Endothelial cell (in vitro differentiated cells): ENCODE results near the gene HIVEP3. TPM values are rescaled to one million over a fixed set of nuclear protein-coding genes. Genes with fewer than 3 reads are reported as not detected.

ENCODE experiments used
- DNase-seq: peaks from one replicate; pipeline ENCODE4 v3.0.0; 2021; ENCODE audit warnings: low spot score
- H3K27ac Mint-ChIP-seq: one replicate; pipeline ENCODE4 v1.8.0; 2021; ENCODE audit warnings: mixed read lengths, inconsistent platforms; ENCODE audit not compliant: unreplicated experiment
- H3K27me3 Mint-ChIP-seq: one replicate; pipeline ENCODE4 v1.8.0; 2021; ENCODE audit warnings: mild to moderate bottlenecking, moderate library complexity, mixed read lengths, inconsistent platforms; ENCODE audit not compliant: unreplicated experiment
- H3K36me3 Mint-ChIP-seq: one replicate; pipeline ENCODE4 v1.8.0; 2021; ENCODE audit warnings: mild to moderate bottlenecking, low read depth, mixed read lengths, inconsistent platforms; ENCODE audit not compliant: unreplicated experiment
- H3K4me1 Mint-ChIP-seq: one replicate; pipeline ENCODE4 v1.8.0; 2021; ENCODE audit warnings: mild to moderate bottlenecking, mixed read lengths, inconsistent platforms; ENCODE audit not compliant: unreplicated experiment
- H3K4me3 Mint-ChIP-seq: one replicate; pipeline ENCODE4 v1.8.0; 2021; ENCODE audit warnings: mild to moderate bottlenecking, mixed read lengths, inconsistent platforms; ENCODE audit not compliant: unreplicated experiment
- H3K9me3 Mint-ChIP-seq: one replicate; pipeline ENCODE4 v1.8.0; 2021; ENCODE audit warnings: mixed read lengths, inconsistent platforms; ENCODE audit not compliant: unreplicated experiment
- total RNA-seq: library from RNA; stranded (reverse); fragmentation: NEBNext Ultra II Directional; extraction: Animal tissue kit (Norgen Biotek cat#: 25700); gene quantifications from one replicate; pipeline ENCODE4 v1.2.1, GENCODE V29; 2021; ENCODE audit not compliant: unreplicated experiment
- TF ChIP-seq, protein P1 (sequence below): fragments of 200-600 bp; sonication (generic); IDR thresholded peaks from one replicate; pipeline ENCODE4 v1.5.0; 2021; ENCODE audit warnings: antibody characterized with exemption; ENCODE audit not compliant: unreplicated experiment

The HIVEP3 gene
- total RNA-seq, 1 donor from 2014 or later, result 8.9 TPM

GRCh38 chr1:41535276-41535675 is 383.4 kb downstream of the HIVEP3 start:
- Mint-ChIP-seq H3K4me1 (no peaks in the 10 kb centered on the region), H3K27me3 (peaks cover 17% of the 10 kb centered on the region), H3K9me3 (no peaks in the 10 kb centered on the region), H3K36me3 (peaks cover 19% of the 10 kb centered on the region), H3K27ac (no peak overlapping the region), H3K4me3 (no peak overlapping the region)
- no peak for DNase-seq
- TF ChIP-seq, protein P1, sequence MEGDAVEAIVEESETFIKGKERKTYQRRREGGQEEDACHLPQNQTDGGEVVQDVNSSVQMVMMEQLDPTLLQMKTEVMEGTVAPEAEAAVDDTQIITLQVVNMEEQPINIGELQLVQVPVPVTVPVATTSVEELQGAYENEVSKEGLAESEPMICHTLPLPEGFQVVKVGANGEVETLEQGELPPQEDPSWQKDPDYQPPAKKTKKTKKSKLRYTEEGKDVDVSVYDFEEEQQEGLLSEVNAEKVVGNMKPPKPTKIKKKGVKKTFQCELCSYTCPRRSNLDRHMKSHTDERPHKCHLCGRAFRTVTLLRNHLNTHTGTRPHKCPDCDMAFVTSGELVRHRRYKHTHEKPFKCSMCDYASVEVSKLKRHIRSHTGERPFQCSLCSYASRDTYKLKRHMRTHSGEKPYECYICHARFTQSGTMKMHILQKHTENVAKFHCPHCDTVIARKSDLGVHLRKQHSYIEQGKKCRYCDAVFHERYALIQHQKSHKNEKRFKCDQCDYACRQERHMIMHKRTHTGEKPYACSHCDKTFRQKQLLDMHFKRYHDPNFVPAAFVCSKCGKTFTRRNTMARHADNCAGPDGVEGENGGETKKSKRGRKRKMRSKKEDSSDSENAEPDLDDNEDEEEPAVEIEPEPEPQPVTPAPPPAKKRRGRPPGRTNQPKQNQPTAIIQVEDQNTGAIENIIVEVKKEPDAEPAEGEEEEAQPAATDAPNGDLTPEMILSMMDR, result no peak

- Mint-ChIP-seq H3K4me3 (no peak overlapping the region), H3K4me1 (no peaks in the 10 kb centered on the region), H3K27me3 (peaks cover 17% of the 10 kb centered on the region), H3K9me3 (no peaks in the 10 kb centered on the region), H3K36me3 (peaks cover 19% of the 10 kb centered on the region), H3K27ac (no peak overlapping the region)
- TF ChIP-seq, protein P1, result no peak
- DNase-seq, result no peak
Measured at GRCh38 chr1:41534181-41535076, 384.3 kb downstream of the HIVEP3 start.

DNA sequence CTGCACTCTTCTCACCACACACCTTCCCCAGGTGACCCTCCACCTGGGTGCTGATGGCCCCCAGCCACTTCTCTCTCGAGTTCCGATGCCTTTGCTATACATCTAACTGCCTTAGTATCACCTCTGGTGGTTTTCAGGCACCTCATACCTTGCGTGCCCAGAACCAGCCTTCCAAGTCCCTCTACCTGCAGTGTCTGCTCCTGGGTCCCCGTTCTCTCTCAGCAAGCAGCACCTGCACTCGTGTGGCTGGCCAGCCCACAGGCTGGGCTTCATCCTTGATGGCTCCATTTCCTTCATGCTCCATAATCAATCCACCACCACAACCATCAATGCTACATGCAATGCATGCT is 385.0 kb downstream of the HIVEP3 start:
- TF ChIP-seq, protein P1, result no peak
- peaks cover 19% of the 10 kb centered on the region for H3K27me3 Mint-ChIP-seq
- H3K4me1 Mint-ChIP-seq, result no peaks in the 10 kb centered on the region
- no peaks in the 10 kb centered on the region for H3K9me3 Mint-ChIP-seq
- peak overlapping the region; percentile 32 for H3K27ac Mint-ChIP-seq
- peak overlapping the region; percentile 39 for H3K4me3 Mint-ChIP-seq
- H3K36me3 Mint-ChIP-seq, result peaks cover 19% of the 10 kb centered on the region
- DNase-seq, result no peak

- Mint-ChIP-seq H3K36me3 (peaks cover 19% of the 10 kb centered on the region), H3K9me3 (no peaks in the 10 kb centered on the region), H3K27ac (no peak overlapping the region), H3K4me3 (no peak overlapping the region), H3K4me1 (no peaks in the 10 kb centered on the region), H3K27me3 (peaks cover 16% of the 10 kb centered on the region)
- TF ChIP-seq, protein P1, result no peak
- no peak for DNase-seq
Measured at GRCh38 chr1:41533016-41533730, 385.5 kb downstream of the HIVEP3 start.
